K562 (cell line): Measurements from ENCODE around the gene KAT2B. TPM values are rescaled to one million over a fixed set of nuclear protein-coding genes. Genes with fewer than 3 reads are reported as not detected.

ENCODE experiments used
- ATAC-seq: fragments of 200-7000 bp; cut with Tn5 transposase; 3 replicates; pipeline ENCODE4 v1.9.1; 2020; ENCODE audit warnings: moderate library complexity
- BruUV-seq: library from RNA; stranded (reverse); fragments of 400-500 nt; replicated peaks from 2 replicates; lab custom pipeline; 2021; lab: Mats Ljungman, UMichigan
- CTCF ChIA-PET: fragments of 300-600 bp; formaldehyde crosslinking; extraction: SDS; loops from one replicate; lab custom pipeline; 2021; ENCODE audit warnings: low intra/inter-chr PET ratio; lab: Yijun Ruan, JAX
- POLR2A ChIA-PET: fragments of 300-600, 350-650 bp; sonication (Branson Sonifier 250); formaldehyde crosslinking; extraction: SDS; loops from one replicate; lab custom pipeline; 2021; ENCODE audit warnings: antibody characterized with exemption, inconsistent platforms; lab: Yijun Ruan, JAX
- DNase-seq, 4 experiments: peaks; one replicate each; pipeline versions ENCODE4 v3.0.0 to v3.0.0-alpha.2; 2011 to 2018; ENCODE audit warnings: low spot score in 3 of 4, mixed read lengths in 3 of 4; ENCODE audit errors: extremely low read depth in 1 of 4
- FAIRE-seq: peaks from 2 replicates; lab custom pipeline; 2011; peaks lifted over from hg19 to GRCh38; lab: Jason Lieb, UNC
- H2AFZ ChIP-seq: 2 replicates; pipeline ENCODE4 v1.6.0; 2011; ENCODE audit warnings: low read depth, low read length, control low read depth, inconsistent platforms
- H3K27ac ChIP-seq: fragments of 200-600 bp; 3 replicates; pipeline ENCODE4 v1.8.0; 2011; ENCODE audit warnings: low read depth, mild to moderate bottlenecking, control low read depth, inconsistent platforms, low read length, moderate library complexity, mixed read lengths; ENCODE audit errors: extremely low read depth
- H3K27me3 ChIP-seq, 2 experiments: fragments of 300-600 bp in 1 of 2; 2 replicates in 1 of 2; 3 replicates in 1 of 2; pipeline versions ENCODE4 v1.6.0 to v1.8.0; 2011; ENCODE audit warnings: inconsistent platforms in 2 of 2, low read length in 2 of 2, mild to moderate bottlenecking in 1 of 2, mixed read lengths in 1 of 2, moderate library complexity in 1 of 2; ENCODE audit not compliant: control insufficient read depth in 2 of 2, insufficient read depth in 2 of 2
- H3K36me3 ChIP-seq: fragments of 300-600 bp; 3 replicates; pipeline ENCODE4 v1.8.0; 2011; ENCODE audit warnings: mild to moderate bottlenecking, low read length, inconsistent platforms; ENCODE audit not compliant: control insufficient read depth, insufficient read depth
- H3K4me1 ChIP-seq, 2 experiments: fragments of 200-600 bp in 1 of 2; replicated peaks in 1 of 2; 2 replicates in 1 of 2; 3 replicates in 1 of 2; pipeline versions ENCODE4 v1.5.1 to v1.8.0; 2011; ENCODE audit warnings: inconsistent platforms in 2 of 2, low read length in 2 of 2, mild to moderate bottlenecking in 1 of 2, mixed read lengths in 1 of 2, moderate library complexity in 1 of 2; ENCODE audit not compliant: control insufficient read depth in 2 of 2, insufficient read depth in 2 of 2
- H3K4me2 ChIP-seq: 2 replicates; pipeline ENCODE4 v1.6.1; 2011; ENCODE audit warnings: low read length, control low read depth, inconsistent platforms, mixed read lengths; ENCODE audit not compliant: insufficient read depth
- H3K4me3 ChIP-seq: fragments of 200-600 bp; sonication (generic), shearing (Covaris generic); 2 replicates; pipeline ENCODE4 v1.5.1; 2016; ENCODE audit warnings: control low read depth, inconsistent platforms
- H3K79me2 ChIP-seq: fragments of 200-600 bp; 3 replicates; pipeline ENCODE4 v1.8.0; 2011; ENCODE audit warnings: low read length, inconsistent platforms; ENCODE audit not compliant: control insufficient read depth, insufficient read depth
- H3K9ac ChIP-seq, 2 experiments: 2 replicates each; pipeline versions ENCODE4 v1.6.0 to v1.6.1; 2011; ENCODE audit warnings: low read depth in 2 of 2, low read length in 2 of 2, control low read depth in 1 of 2, inconsistent platforms in 1 of 2, mild to moderate bottlenecking in 1 of 2, mixed read lengths in 1 of 2; ENCODE audit not compliant: insufficient read depth in 1 of 2
- H3K9me1 ChIP-seq: one replicate; pipeline ENCODE4 v1.6.0; 2011; ENCODE audit warnings: inconsistent platforms, mild to moderate bottlenecking, low read length, moderate library complexity; ENCODE audit not compliant: control insufficient read depth, insufficient read depth
- H3K9me3 ChIP-seq: replicated peaks from 2 replicates; pipeline ENCODE4 v1.5.1; 2011; ENCODE audit warnings: low read depth, low read length, inconsistent platforms; ENCODE audit not compliant: control insufficient read depth, insufficient read depth
- H4K20me1 ChIP-seq: replicated peaks from 2 replicates; pipeline ENCODE4 v1.6.1; 2011; ENCODE audit warnings: low read length, inconsistent platforms, mixed read lengths; ENCODE audit not compliant: control insufficient read depth, insufficient read depth
- GTF2E2 ChIP-seq: fragments of 200-800 bp; sonication (Bioruptor generic); IDR thresholded peaks from 2 replicates; pipeline ENCODE4 v1.6.1; 2016; ENCODE audit warnings: missing genetic modification characterization, missing compliant biosample characterization
- NFIC ChIP-seq: fragments of 450-650 bp; IDR thresholded peaks from 2 replicates; pipeline ENCODE4 v1.6.1; 2017; ENCODE audit warnings: mild to moderate bottlenecking, inconsistent platforms
- YY1 ChIP-seq, 3 experiments: IDR thresholded peaks; 2 replicates each; pipeline ENCODE4 v1.6.1; 2011; ENCODE audit warnings: low read length in 2 of 3, mild to moderate bottlenecking in 2 of 3, moderate library complexity in 2 of 3, borderline replicate concordance in 1 of 3, control low read depth in 1 of 3, low read depth in 1 of 3; ENCODE audit not compliant: insufficient read depth in 3 of 3, insufficient replicate concordance in 2 of 3, control insufficient read depth in 1 of 3, insufficient read length in 1 of 3; ENCODE audit errors: extremely low read depth in 1 of 3
- ZFP36 ChIP-seq: fragments of 150-350 bp; IDR thresholded peaks from 2 replicates; pipeline ENCODE4 v1.6.1; 2018; ENCODE audit warnings: low read length, low read depth; ENCODE audit not compliant: partially characterized antibody
- ZNF431 ChIP-seq: sonication (generic); formaldehyde crosslinking; IDR thresholded peaks from 2 replicates; pipeline ENCODE4 v1.8.0; 2022; ENCODE audit warnings: mild to moderate bottlenecking, missing genetic modification reagents
- WGBS: fragments of 100-300 bp; shearing (Covaris generic); methylation state at CpG from one replicate; pipeline ENCODE4 v1.1.6; 2016; ENCODE audit warnings: low coverage, mixed read lengths; ENCODE audit not compliant: insufficient coverage; ENCODE audit errors: missing lambda C conversion rate; 5-methylcytosine and 5-hydroxymethylcytosine counted together
- in situ Hi-C: fragments of 300-500 bp; cut with MboI; formaldehyde crosslinking; loops from 4 replicates; pipeline ENCODE4 v1.15.0; 2018; ENCODE audit warnings: inconsistent platforms, mixed read lengths
- intact Hi-C: fragments of 100-400 bp; cut with micrococcal nuclease; formaldehyde crosslinking; loops from 2 replicates; pipeline ENCODE4 v1.14.2; 2022
- polyA plus RNA-seq, 8 experiments: library from polyadenylated mRNA; depleted of rRNA in 4 of 8; stranded (reverse) in 5 of 8; unstranded in 3 of 8; fragments of >200 nt; fragmentation: Nextera tagmentation in 2 of 8; fragmentation: Illumina TruSeq in 1 of 8; extraction: Ambion mirVana in 2 of 8; extraction: Trizol in 1 of 8; gene quantifications; 2 replicates each; pipeline versions ENCODE4 v1.2.1 to v1.2.3, GENCODE V29; 2011 to 2014; ENCODE audit warnings: inconsistent platforms in 1 of 8, missing spikeins in 1 of 8
- total RNA-seq, 7 experiments: library from RNA; depleted of rRNA in 6 of 7; stranded (reverse); fragments of >200 nt in 6 of 7; fragmentation: Illumina TruSeq in 2 of 7; extraction: Trizol in 2 of 7; gene quantifications; 2 replicates each; pipeline versions ENCODE4 v1.2.1 to v1.2.3, GENCODE V29; 2011 to 2021; ENCODE audit warnings: low replicate concordance in 1 of 7

KAT2B gene
- total and polyA plus RNA-seq, 9 of the 15 experiments (the other 6 are each of a cell fraction or from before 2014, with no cell fraction given), result 3.3 to 14.9 (median 12.2) TPM

DNA sequence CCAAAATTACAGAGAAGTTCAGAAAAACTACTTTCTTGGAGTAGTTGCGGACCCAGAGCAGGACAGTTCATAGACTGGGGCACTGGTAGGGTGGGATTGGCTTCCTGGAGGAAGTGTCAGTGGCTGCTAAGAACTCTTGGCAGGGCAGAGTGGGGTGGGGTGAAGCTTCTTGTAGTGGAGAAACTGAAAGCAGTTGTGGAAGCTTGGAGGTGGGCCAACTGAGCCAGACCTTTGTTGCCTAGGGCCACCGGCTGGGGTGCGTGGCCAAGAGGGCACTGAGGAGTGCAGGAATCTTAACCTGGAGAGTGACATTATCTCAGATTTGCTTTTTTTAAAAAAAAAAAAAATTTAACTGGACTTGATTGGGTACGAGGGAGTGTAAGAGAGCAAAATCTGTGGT lies 3.1 kb downstream of the KAT2B start:
- TF ChIP-seq YY1 (IDR thresholded peaks at IDR 0.05; ENCODE audit: borderline replicate concordance in 1 of 3, control insufficient read depth in 1 of 3, extremely low read depth in 1 of 3, insufficient read depth in 3 of 3, insufficient read length in 1 of 3, insufficient replicate concordance in 2 of 3, low read depth in 1 of 3, low read length in 2 of 3) (no peak), ZFP36 (peak; percentile 84), ZNF431 (CRISPR knock-in tag) (no peak), GTF2E2 (tag) (no peak), NFIC (peak; percentile 64; the same call in 1 of the 2 replicates)
- ChIA-PET CTCF (no interaction called here), POLR2A (interaction anchor here (0.6 to 1.4 kb wide), 3 partner anchors 18 to 117 kb away, joined by 3 to 4 read pairs (median 3); no protein-coding TSS in a partner anchor)
- FAIRE-seq (no peak), ATAC-seq (no peak), DNase-seq (peak in 1 of 4 experiments; percentile 36)
- no TSS peak for BruUV-seq
- H3K4me2 ChIP-seq, result no peak overlapping the region
- in situ Hi-C loops, result loop anchor here (5.0 kb wide), 1 partner anchor 96 kb away; the partner anchor contains the start of gene RAB5A
- peaks cover 16% of the 10 kb centered on the region for H4K20me1 ChIP-seq
- 54% methylated on average over 4 of the region's 4 CpGs for WGBS
- 0 out of 3 replicates have a peak, but pooled peaks cover 5% of the 10 kb centered on the region for H3K36me3 ChIP-seq
- no peak overlapping the region for H3K27ac ChIP-seq
- no peak overlapping the region for H3K4me3 ChIP-seq
- H3K9me1 ChIP-seq, result no peaks in the 10 kb centered on the region
- peaks cover 38% of the 10 kb centered on the region for H3K79me2 ChIP-seq
- H2AFZ ChIP-seq, result no peak overlapping the region
- peaks cover 22 to 26% of the 10 kb centered on the region in 2 experiments; a peak in 4 of 5 replicates for H3K4me1 ChIP-seq
- no peaks in the 10 kb centered on the region for H3K27me3 ChIP-seq
- H3K9ac ChIP-seq, result peak overlapping the region in 1 of 2 experiments; percentile 53; a peak in 1 of 4 replicates
- no peaks in the 10 kb centered on the region for H3K9me3 ChIP-seq
- intact Hi-C loops, result loop anchor here (10.0 kb wide), 1 partner anchor 281 kb away; no protein-coding TSS in a partner anchor
